ENCODE measurements around the gene XRCC4.

Gene XRCC4

DNA sequence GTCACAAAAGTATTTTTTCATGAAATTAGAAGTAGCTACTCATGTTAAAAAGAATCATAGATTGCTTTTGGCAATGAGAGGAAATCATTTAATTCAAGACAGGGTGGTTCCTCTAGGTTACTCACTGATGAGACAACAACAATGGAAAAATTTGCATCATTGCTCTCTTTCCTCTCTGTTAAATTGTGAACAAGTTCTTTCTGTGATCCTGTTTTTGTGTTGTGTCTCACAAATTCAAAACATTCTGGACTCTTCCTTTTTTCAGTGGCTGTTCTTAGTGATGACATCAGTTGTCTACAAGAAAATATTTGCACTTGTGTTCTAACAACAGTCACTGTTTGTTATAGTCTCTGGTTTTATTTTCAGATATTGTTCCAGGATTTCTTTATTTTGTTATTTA is 95.3 kb downstream of the XRCC4 start:
- Histone ChIP-seq H3K27me3 (ENCODE audit: control insufficient read depth, insufficient read depth, low read length) (no peaks in the 10 kb centered on the region), H3K4me3 (ENCODE audit: low read depth, low read length) (no peak overlapping the region), H3K9me3 (ENCODE audit: control insufficient read depth, insufficient read depth, low read depth, low read length) (no peaks in the 10 kb centered on the region), H3K36me3 (ENCODE audit: control insufficient read depth, insufficient read depth, low read length) (no peaks in the 10 kb centered on the region), H3K4me1 (ENCODE audit: control insufficient read depth, insufficient read depth, low read length) (no peaks in the 10 kb centered on the region), H3K27ac (ENCODE audit: low read depth, low read length) (no peak overlapping the region), H3K9ac (ENCODE audit: low read length) (no peak overlapping the region)

DNA sequence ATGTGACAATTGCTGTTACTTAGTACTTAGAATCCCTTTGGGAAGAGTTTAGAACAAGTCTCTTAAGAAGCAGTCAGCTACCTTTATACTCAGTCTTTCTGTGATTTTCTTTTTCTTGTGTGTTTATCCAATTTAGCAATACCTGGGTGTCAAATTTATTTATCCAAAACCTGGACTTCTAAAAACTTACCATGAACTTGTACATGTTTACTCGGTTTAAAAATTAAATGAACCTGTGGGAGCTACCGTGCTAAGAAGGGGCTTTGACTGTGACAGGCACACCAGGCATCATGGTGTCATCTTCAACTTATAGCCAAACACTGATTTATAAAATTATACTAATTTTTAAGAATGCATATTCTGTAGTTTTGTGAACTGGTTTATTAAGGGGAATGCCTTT is 96.5 kb downstream of the XRCC4 start:
- H3K27ac ChIP-seq (ENCODE audit: low read depth, low read length): no peak overlapping the region
- no peaks in the 10 kb centered on the region for H3K27me3 ChIP-seq (ENCODE audit: control insufficient read depth, insufficient read depth, low read length)
- no peaks in the 10 kb centered on the region for H3K4me1 ChIP-seq (ENCODE audit: control insufficient read depth, insufficient read depth, low read length)
- no peak overlapping the region for H3K4me3 ChIP-seq (ENCODE audit: low read depth, low read length)
- H3K9ac ChIP-seq (ENCODE audit: low read length): no peak overlapping the region
- H3K9me3 ChIP-seq (ENCODE audit: control insufficient read depth, insufficient read depth, low read depth, low read length): no peaks in the 10 kb centered on the region
- H3K36me3 ChIP-seq (ENCODE audit: control insufficient read depth, insufficient read depth, low read length): no peaks in the 10 kb centered on the region

DNA sequence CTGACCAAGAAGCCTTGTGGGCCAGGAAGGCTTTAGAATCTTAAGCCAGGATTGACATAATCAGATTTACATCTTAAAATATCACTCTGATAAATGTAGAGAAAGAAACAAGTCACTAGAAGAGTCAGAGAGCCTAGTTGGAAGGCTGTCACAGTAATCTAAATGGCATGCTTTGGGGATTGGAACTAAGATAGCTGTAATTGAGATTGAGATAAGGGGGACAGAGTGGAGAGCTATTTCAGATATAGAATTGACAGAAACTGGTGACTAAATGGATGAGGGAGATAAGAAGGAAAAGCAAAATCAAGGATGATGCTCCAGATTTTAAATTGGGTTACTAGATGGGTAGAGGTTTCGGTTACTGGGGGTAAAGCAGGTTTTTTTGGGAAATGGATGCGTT is 100.5 kb downstream of the XRCC4 start:
- Histone ChIP-seq H3K4me1 (ENCODE audit: control insufficient read depth, insufficient read depth, low read length) (no peaks in the 10 kb centered on the region), H3K27ac (ENCODE audit: low read depth, low read length) (no peak overlapping the region), H3K9me3 (ENCODE audit: control insufficient read depth, insufficient read depth, low read depth, low read length) (no peaks in the 10 kb centered on the region), H3K27me3 (ENCODE audit: control insufficient read depth, insufficient read depth, low read length) (no peaks in the 10 kb centered on the region), H3K4me3 (ENCODE audit: low read depth, low read length) (no peak overlapping the region), H3K36me3 (ENCODE audit: control insufficient read depth, insufficient read depth, low read length) (no peaks in the 10 kb centered on the region), H3K9ac (ENCODE audit: low read length) (no peak overlapping the region)

DNA sequence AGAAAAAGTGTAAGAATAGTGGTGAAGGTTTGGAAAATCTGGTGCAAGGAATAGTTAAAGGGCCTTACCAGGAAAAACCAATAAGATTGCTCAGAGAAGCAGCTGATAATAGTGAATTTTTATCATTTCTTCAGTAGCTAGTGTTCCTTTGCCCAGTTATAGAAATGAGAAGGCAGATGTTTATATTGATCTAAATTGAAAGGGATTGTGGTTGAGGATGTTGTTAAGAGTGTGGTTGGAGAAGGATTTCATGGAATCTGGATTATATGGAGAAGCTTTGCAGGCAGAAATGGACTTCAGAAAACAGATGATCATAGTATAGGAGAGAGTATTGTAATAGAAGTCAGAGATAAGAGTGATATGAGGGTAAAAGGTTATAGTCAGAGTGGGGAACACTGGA is 102.6 kb downstream of the XRCC4 start:
- Histone ChIP-seq H3K4me3 (ENCODE audit: low read depth, low read length) (no peak overlapping the region), H3K27me3 (ENCODE audit: control insufficient read depth, insufficient read depth, low read length) (no peaks in the 10 kb centered on the region), H3K9ac (ENCODE audit: low read length) (no peak overlapping the region), H3K27ac (ENCODE audit: low read depth, low read length) (no peak overlapping the region), H3K4me1 (ENCODE audit: control insufficient read depth, insufficient read depth, low read length) (no peaks in the 10 kb centered on the region), H3K9me3 (ENCODE audit: control insufficient read depth, insufficient read depth, low read depth, low read length) (no peaks in the 10 kb centered on the region), H3K36me3 (ENCODE audit: control insufficient read depth, insufficient read depth, low read length) (no peaks in the 10 kb centered on the region)

DNA sequence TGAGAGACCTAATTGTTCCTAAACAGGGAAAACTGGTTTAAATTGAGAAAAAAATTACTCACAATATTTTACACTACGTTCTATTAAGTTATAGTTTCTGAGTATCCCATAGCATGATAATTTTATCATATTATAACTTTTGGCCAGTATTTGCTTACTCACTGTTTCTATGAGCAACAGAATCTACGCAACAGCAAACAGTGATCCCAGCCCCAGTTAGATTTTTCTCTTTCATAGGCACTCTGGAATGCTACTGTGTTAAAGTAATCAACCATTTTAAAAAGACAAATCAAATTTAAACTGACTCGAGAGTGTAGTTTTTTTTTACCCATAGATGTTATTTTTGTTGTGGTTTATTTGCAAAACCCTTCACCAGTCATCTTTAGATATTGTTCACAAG is 107.2 kb downstream of the XRCC4 start:
- Histone ChIP-seq H3K4me1 (ENCODE audit: control insufficient read depth, insufficient read depth, low read length) (no peaks in the 10 kb centered on the region), H3K27me3 (ENCODE audit: control insufficient read depth, insufficient read depth, low read length) (no peaks in the 10 kb centered on the region), H3K9ac (ENCODE audit: low read length) (no peak overlapping the region), H3K27ac (ENCODE audit: low read depth, low read length) (no peak overlapping the region), H3K9me3 (ENCODE audit: control insufficient read depth, insufficient read depth, low read depth, low read length) (no peaks in the 10 kb centered on the region), H3K4me3 (ENCODE audit: low read depth, low read length) (no peak overlapping the region), H3K36me3 (ENCODE audit: control insufficient read depth, insufficient read depth, low read length) (no peaks in the 10 kb centered on the region)

DNA sequence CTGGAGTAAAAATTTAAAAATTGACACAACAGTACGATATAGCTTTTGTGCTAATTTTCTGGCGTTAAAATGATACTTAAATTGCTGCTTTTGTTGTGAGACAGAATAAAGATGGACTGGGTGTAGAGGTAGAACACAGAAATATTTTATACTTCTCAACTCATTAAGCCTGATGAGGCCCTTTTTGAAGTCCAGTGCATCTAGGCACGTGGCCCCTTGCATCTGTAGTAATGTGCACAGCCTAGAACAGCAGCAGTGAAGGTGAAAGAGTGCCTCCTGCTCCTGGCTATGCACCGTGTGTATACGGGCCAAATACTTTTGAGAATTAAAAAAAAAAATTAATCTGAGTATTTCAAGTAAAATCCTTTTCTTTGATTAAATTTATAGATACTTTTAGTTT is 115.6 kb downstream of the XRCC4 start:
- Histone ChIP-seq H3K27ac (ENCODE audit: low read depth, low read length) (no peak overlapping the region), H3K36me3 (ENCODE audit: control insufficient read depth, insufficient read depth, low read length) (no peaks in the 10 kb centered on the region), H3K4me1 (ENCODE audit: control insufficient read depth, insufficient read depth, low read length) (no peaks in the 10 kb centered on the region), H3K9ac (ENCODE audit: low read length) (no peak overlapping the region), H3K4me3 (ENCODE audit: low read depth, low read length) (no peak overlapping the region), H3K27me3 (ENCODE audit: control insufficient read depth, insufficient read depth, low read length) (no peaks in the 10 kb centered on the region), H3K9me3 (ENCODE audit: control insufficient read depth, insufficient read depth, low read depth, low read length) (no peaks in the 10 kb centered on the region)

DNA sequence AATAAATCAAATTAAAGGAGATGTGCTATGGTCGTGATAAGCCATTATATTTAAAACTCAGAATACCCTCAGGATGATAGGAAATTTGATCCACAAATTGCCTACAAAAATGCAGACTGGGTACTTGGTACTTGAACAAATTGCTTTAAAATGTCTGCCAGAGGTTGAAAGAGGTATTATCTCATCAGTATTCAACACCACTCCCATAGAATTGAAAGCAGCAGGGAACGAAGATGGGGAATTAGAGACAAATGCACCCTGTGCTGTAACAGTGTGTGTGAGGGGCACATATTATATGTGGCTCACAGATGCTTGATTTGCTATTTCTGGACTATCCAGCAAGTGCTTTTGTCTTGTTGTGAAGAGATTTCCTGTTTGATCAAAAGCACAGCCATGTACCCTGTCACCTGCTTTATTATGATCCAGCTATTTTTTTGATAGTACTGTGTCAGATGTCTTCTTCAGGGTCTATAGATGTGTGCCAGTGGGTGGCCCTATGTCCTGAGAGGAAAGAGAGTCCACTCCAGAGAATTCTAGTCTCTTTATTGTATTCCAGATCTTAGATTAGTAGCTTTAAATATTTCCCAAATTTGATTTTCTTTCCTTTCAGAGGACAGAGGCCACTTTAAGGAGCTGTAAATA is 120.1 kb downstream of the XRCC4 start:
- Histone ChIP-seq H3K27me3 (ENCODE audit: control insufficient read depth, insufficient read depth, low read length) (no peaks in the 10 kb centered on the region), H3K4me1 (ENCODE audit: control insufficient read depth, insufficient read depth, low read length) (no peaks in the 10 kb centered on the region), H3K9ac (ENCODE audit: low read length) (no peak overlapping the region), H3K4me3 (ENCODE audit: low read depth, low read length) (no peak overlapping the region), H3K36me3 (ENCODE audit: control insufficient read depth, insufficient read depth, low read length) (no peaks in the 10 kb centered on the region), H3K27ac (ENCODE audit: low read depth, low read length) (no peak overlapping the region), H3K9me3 (ENCODE audit: control insufficient read depth, insufficient read depth, low read depth, low read length) (no peaks in the 10 kb centered on the region)

DNA sequence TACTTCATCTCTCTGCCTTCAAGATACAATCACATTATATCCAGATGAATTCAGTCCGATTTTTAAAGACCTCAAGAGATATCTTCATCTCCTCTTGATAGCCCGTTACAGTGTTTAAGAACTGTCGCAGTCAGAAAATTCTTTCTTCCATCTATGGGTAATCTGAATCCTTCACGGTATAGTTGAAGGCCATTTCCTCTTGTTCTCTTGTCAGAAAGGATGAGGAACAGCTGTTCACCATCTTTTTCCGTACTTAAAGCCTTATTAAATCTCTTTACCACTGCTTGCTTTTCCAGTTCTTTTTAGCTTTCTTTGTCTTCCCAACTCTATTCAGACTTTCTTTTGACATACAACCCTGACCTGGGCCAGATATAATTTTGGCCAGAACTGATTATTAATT is 121.8 kb downstream of the XRCC4 start:
- H3K27ac ChIP-seq (ENCODE audit: low read depth, low read length): no peak overlapping the region
- no peaks in the 10 kb centered on the region for H3K36me3 ChIP-seq (ENCODE audit: control insufficient read depth, insufficient read depth, low read length)
- no peaks in the 10 kb centered on the region for H3K4me1 ChIP-seq (ENCODE audit: control insufficient read depth, insufficient read depth, low read length)
- H3K9ac ChIP-seq (ENCODE audit: low read length): no peak overlapping the region
- H3K4me3 ChIP-seq (ENCODE audit: low read depth, low read length): no peak overlapping the region
- no peaks in the 10 kb centered on the region for H3K9me3 ChIP-seq (ENCODE audit: control insufficient read depth, insufficient read depth, low read depth, low read length)
- H3K27me3 ChIP-seq (ENCODE audit: control insufficient read depth, insufficient read depth, low read length): no peaks in the 10 kb centered on the region

DNA sequence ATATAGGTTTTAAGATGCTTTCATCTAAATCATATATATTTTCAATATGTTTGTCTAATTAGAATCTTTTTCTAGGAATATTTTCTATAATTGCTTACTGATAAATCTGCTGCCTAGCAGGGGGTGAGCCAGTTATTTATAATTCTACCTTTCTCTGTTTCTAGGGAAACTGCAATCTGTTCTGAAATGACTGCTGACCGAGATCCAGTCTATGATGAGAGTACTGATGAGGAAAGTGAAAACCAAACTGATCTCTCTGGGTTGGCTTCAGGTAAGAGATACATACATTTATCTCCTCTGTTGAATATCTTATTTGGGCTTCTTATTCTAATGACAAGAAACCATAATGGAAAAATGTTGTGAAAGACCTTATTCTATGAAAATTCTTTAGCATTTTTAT is 127.3 kb downstream of the XRCC4 start:
- Histone ChIP-seq H3K27ac (ENCODE audit: low read depth, low read length) (no peak overlapping the region), H3K9ac (ENCODE audit: low read length) (no peak overlapping the region), H3K27me3 (ENCODE audit: control insufficient read depth, insufficient read depth, low read length) (no peaks in the 10 kb centered on the region), H3K36me3 (ENCODE audit: control insufficient read depth, insufficient read depth, low read length) (no peaks in the 10 kb centered on the region), H3K4me3 (ENCODE audit: low read depth, low read length) (no peak overlapping the region), H3K9me3 (ENCODE audit: control insufficient read depth, insufficient read depth, low read depth, low read length) (no peaks in the 10 kb centered on the region), H3K4me1 (ENCODE audit: control insufficient read depth, insufficient read depth, low read length) (no peaks in the 10 kb centered on the region)

DNA sequence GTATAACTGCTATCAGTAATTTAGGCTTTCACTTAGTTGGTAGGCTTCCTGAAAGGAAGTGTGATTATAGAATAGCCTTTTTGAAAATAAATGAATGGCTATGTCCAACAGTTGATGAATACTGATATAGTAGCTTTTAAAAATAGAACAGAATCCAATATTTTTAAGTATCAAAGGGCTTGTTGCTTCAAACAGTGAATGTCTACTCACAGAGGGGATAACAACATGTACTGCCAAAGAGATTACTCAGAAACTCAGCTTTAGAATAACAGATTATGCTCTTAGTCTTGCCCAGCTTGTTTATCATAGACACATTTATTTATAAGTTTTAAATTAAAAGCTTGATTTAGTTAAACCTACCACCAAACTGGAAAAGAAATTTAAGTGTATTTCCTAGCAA is 132.6 kb downstream of the XRCC4 start:
- Histone ChIP-seq H3K9me3 (ENCODE audit: control insufficient read depth, insufficient read depth, low read depth, low read length) (no peaks in the 10 kb centered on the region), H3K36me3 (ENCODE audit: control insufficient read depth, insufficient read depth, low read length) (no peaks in the 10 kb centered on the region), H3K4me1 (ENCODE audit: control insufficient read depth, insufficient read depth, low read length) (0 out of 2 replicates have a peak, but pooled peaks cover 2% of the 10 kb centered on the region), H3K27me3 (ENCODE audit: control insufficient read depth, insufficient read depth, low read length) (no peaks in the 10 kb centered on the region), H3K4me3 (ENCODE audit: low read depth, low read length) (no peak overlapping the region), H3K9ac (ENCODE audit: low read length) (no peak overlapping the region), H3K27ac (ENCODE audit: low read depth, low read length) (no peak overlapping the region)

DNA sequence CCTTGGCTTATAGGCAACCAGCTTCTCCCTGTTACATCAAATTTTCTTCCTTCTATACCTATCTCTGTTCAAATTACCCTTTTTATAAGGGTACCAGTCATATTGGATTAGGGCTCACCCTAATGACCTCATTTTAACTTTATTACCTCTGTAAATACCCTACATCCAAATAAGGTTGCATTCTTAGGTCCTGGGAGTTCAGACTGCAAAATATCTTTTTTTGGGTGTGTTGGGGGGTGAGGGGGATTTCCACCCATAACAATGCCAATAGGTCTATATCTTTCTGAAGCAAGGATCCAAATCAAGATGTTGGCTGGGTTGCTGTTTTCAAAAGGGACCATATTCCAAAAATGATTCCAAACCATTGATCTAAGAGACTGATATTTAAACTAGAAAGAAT is 141.7 kb downstream of the XRCC4 start:
- H3K9me3 ChIP-seq (ENCODE audit: control insufficient read depth, insufficient read depth, low read depth, low read length): no peaks in the 10 kb centered on the region
- no peaks in the 10 kb centered on the region for H3K36me3 ChIP-seq (ENCODE audit: control insufficient read depth, insufficient read depth, low read length)
- no peaks in the 10 kb centered on the region for H3K4me1 ChIP-seq (ENCODE audit: control insufficient read depth, insufficient read depth, low read length)
- no peak overlapping the region for H3K4me3 ChIP-seq (ENCODE audit: low read depth, low read length)
- no peak overlapping the region for H3K27ac ChIP-seq (ENCODE audit: low read depth, low read length)
- H3K9ac ChIP-seq (ENCODE audit: low read length): no peak overlapping the region
- H3K27me3 ChIP-seq (ENCODE audit: control insufficient read depth, insufficient read depth, low read length): no peaks in the 10 kb centered on the region

DNA sequence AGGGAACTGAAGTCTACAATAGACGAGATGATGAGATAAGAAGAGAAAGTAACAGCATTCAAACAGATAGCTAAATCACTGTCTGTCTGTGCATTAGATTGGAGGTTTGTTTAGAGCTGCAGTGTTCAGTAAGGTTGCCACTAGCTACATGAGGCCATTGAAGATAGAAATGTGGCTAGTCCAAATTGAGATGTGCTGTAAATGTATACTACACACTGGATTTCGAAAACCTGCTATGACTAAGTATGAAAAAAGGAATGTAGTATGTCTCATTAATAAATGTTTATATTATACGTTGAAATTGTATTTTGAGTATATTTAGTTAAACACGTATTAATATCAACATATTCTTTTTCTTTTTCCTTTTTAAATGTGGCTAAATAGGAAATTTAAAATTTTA is 142.1 kb downstream of the XRCC4 start:
- no peaks in the 10 kb centered on the region for H3K36me3 ChIP-seq (ENCODE audit: control insufficient read depth, insufficient read depth, low read length)
- no peaks in the 10 kb centered on the region for H3K27me3 ChIP-seq (ENCODE audit: control insufficient read depth, insufficient read depth, low read length)
- no peak overlapping the region for H3K9ac ChIP-seq (ENCODE audit: low read length)
- H3K4me1 ChIP-seq (ENCODE audit: control insufficient read depth, insufficient read depth, low read length): peaks cover under 1% of the 10 kb centered on the region; the same call in 1 of the 2 replicates
- no peak overlapping the region for H3K4me3 ChIP-seq (ENCODE audit: low read depth, low read length)
- H3K9me3 ChIP-seq (ENCODE audit: control insufficient read depth, insufficient read depth, low read depth, low read length): no peaks in the 10 kb centered on the region
- H3K27ac ChIP-seq (ENCODE audit: low read depth, low read length): no peak overlapping the region
